ENCODE results near the gene COL1A2. TPM values are rescaled to one million over a fixed set of nuclear protein-coding genes. Genes with fewer than 3 reads are reported as not detected.

The COL1A2 gene
- total RNA-seq, 1 experiment from 2014 or later: 42.1 TPM

- Histone ChIP-seq H2BK15ac (ENCODE audit: low read depth, low read length) (no peak overlapping the region), H3K23me2 (ENCODE audit: insufficient read length, low read depth, low read length, poor library complexity, severe bottlenecking) (no peaks in the 10 kb centered on the region), H3K79me2 (ENCODE audit: insufficient read depth, low read length) (0 out of 2 replicates have a peak, but pooled peaks cover 1% of the 10 kb centered on the region), H3K9ac (ENCODE audit: extremely low read depth, insufficient read length, low read length) (no peak overlapping the region), H3K4me1 (ENCODE audit: insufficient read depth, low read length) (no peaks in the 10 kb centered on the region), H2BK120ac (ENCODE audit: low read depth, low read length, poor library complexity, severe bottlenecking) (no peak overlapping the region), H3K56ac (ENCODE audit: insufficient read length, low read depth, low read length) (no peak overlapping the region), H3K79me1 (ENCODE audit: insufficient read depth, low read depth, low read length, poor library complexity, severe bottlenecking) (no peaks in the 10 kb centered on the region), H3K4me2 (ENCODE audit: insufficient read depth, insufficient read length, low read length) (no peak overlapping the region), H2BK12ac (ENCODE audit: insufficient read length, low read depth, low read length) (no peak overlapping the region), H2BK20ac (ENCODE audit: low read depth, low read length, poor library complexity, severe bottlenecking) (no peak overlapping the region), H2BK5ac (ENCODE audit: insufficient read length, low read length) (no peak overlapping the region), H3K27me3 (ENCODE audit: insufficient read depth, low read length) (no peaks in the 10 kb centered on the region), H3K9me3 (ENCODE audit: control insufficient read depth, low read depth, low read length) (no peaks in the 10 kb centered on the region), H2AFZ (ENCODE audit: low read length) (no peak overlapping the region), H3K18ac (ENCODE audit: insufficient read length, low read depth, low read length) (no peak overlapping the region), H2AK5ac (ENCODE audit: insufficient read length, low read length) (no peak overlapping the region), H4K91ac (ENCODE audit: insufficient read length, low read depth, low read length) (no peak overlapping the region), H3T11ph (ENCODE audit: low read length) (no peak overlapping the region), H4K20me1 (ENCODE audit: control insufficient read depth, insufficient read depth, insufficient read length) (no peaks in the 10 kb centered on the region), H4K8ac (replicated peaks; ENCODE audit: insufficient read length, low read depth, low read length) (no peak overlapping the region), H4K5ac (ENCODE audit: insufficient read length, low read depth, low read length) (no peak overlapping the region), H3K14ac (ENCODE audit: insufficient read depth, low read length) (no peak overlapping the region), H3K4ac (ENCODE audit: low read depth, low read length) (no peak overlapping the region), H3K23ac (ENCODE audit: insufficient read length, low read depth, low read length) (no peak overlapping the region), H3K27ac (ENCODE audit: insufficient read length, low read depth, low read length) (no peak overlapping the region)
- Mint-ChIP-seq H3K4me3 (no peak overlapping the region), H3K36me3 (ENCODE audit: insufficient read depth in 1 of 3, low read depth in 3 of 3) (no peaks in the 10 kb centered on the region; a peak in 1 of 7 replicates), H3K27me3 (ENCODE audit: low read depth) (no peaks in the 10 kb centered on the region), H3K4me1 (peaks cover 11 to 13% of the 10 kb centered on the region in 2 experiments), H3K9me3 (no peaks in the 10 kb centered on the region), H3K27ac (no peak overlapping the region)
- DNase-seq: no peak
- no peak for TF ChIP-seq CTCF (conservative IDR thresholded peaks at IDR 0.05)
- WGBS (ENCODE audit: extremely low coverage, insufficient read length, low lambda C conversion rate): no CpG with 5 or more reads among the region's 5 CpGs
Measured at GRCh38 chr7:94364816-94365215, 29.9 kb upstream of the COL1A2 start.

All from H9 (cell line).